ENCODE measurements around the gene RBM39. TPM values are rescaled to one million over a fixed set of nuclear protein-coding genes. Genes with fewer than 3 reads are reported as not detected.

RBM39 gene
- total and polyA plus RNA-seq, 2 of the 13 experiments (the other 11 are each of a cell fraction or from before 2014, with no cell fraction given), result 788 to 920 TPM

DNA sequence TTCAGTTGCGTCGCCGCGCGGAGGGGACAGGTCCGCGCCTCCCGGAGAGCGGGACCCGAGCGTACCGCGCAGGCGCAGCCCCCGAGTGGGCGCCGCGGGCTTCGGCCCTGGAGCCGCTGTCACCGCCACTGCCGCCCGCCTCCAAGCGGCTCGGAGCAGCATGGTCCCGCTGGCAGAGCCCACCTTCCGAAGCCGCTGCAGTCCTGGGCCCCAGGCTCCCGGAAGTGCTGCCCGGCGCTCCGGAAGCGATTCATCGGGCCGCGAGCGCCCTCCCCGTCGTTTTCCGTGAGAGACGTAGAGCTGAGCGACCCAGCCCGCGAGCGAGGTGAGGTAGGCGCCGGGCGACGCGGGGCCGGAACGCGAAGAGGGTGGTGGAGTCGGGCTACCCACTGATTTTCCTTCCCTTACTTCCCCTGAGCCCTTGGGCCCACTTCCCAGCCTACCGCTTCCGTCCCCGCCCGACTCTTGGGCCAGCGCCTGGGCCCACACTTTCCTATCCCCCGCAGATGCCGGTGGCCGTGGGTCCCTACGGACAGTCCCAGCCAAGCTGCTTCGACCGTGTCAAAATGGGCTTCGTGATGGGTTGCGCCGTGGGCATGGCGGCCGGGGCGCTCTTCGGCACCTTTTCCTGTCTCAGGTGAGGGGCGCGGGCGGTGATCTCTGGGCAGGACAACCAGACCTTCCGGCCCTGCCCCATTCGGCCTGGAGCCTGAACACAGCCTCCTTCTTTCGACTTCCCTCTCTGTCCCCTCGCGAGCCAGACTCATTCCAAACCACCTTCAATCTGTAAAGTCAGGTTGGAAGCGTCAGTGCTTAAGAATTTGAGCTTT lies 42.7 kb downstream of the RBM39 start, which contains the start of the genes NFS1 and ROMO1 (continued):
- TF ChIP-seq PHF8 (CRISPR knock-in tag; IDR thresholded peaks at IDR 0.05) (peak; percentile 100), NBN (conservative IDR thresholded peaks at IDR 0.05) (no peak), ZNF792 (CRISPR knock-in tag; IDR thresholded peaks at IDR 0.05) (peak; percentile 99), CREM (IDR thresholded peaks at IDR 0.05) (peak; percentile 90), CREM (CRISPR knock-in tag; IDR thresholded peaks at IDR 0.05) (peak; percentile 84), SIN3A (IDR thresholded peaks at IDR 0.05; ENCODE audit: borderline replicate concordance, low read depth, low read length) (peak; percentile 97), PCBP2 (optimal IDR thresholded peaks at IDR 0.05; ENCODE audit: low read depth, low read length, poor library complexity, severe bottlenecking) (peak; percentile 19), SP4 (CRISPR knock-in tag; IDR thresholded peaks at IDR 0.05) (peak; percentile 31; the same call in 1 of the 2 replicates), ZSCAN20 (CRISPR knock-in tag; IDR thresholded peaks at IDR 0.05; ENCODE audit: borderline replicate concordance) (peak; percentile 97), FLYWCH1 (CRISPR knock-in tag; IDR thresholded peaks at IDR 0.05) (no peak; the same call in 1 of the 2 replicates), ZNF546 (CRISPR knock-in tag; conservative IDR thresholded peaks at IDR 0.05) (peak; percentile 99), CBX1 (IDR thresholded peaks at IDR 0.05; ENCODE audit: low read depth) (peak; percentile 74), GABPA (IDR thresholded peaks at IDR 0.05; ENCODE audit: low read depth, low read length) (peak; percentile 94), GABPA (CRISPR knock-in tag; IDR thresholded peaks at IDR 0.05; ENCODE audit: low read depth) (peak; percentile 94), KLF11 (CRISPR knock-in tag; IDR thresholded peaks at IDR 0.05) (peak; percentile 81; the same call in 1 of the 2 replicates)
- TF ChIP-seq, protein P1, sequence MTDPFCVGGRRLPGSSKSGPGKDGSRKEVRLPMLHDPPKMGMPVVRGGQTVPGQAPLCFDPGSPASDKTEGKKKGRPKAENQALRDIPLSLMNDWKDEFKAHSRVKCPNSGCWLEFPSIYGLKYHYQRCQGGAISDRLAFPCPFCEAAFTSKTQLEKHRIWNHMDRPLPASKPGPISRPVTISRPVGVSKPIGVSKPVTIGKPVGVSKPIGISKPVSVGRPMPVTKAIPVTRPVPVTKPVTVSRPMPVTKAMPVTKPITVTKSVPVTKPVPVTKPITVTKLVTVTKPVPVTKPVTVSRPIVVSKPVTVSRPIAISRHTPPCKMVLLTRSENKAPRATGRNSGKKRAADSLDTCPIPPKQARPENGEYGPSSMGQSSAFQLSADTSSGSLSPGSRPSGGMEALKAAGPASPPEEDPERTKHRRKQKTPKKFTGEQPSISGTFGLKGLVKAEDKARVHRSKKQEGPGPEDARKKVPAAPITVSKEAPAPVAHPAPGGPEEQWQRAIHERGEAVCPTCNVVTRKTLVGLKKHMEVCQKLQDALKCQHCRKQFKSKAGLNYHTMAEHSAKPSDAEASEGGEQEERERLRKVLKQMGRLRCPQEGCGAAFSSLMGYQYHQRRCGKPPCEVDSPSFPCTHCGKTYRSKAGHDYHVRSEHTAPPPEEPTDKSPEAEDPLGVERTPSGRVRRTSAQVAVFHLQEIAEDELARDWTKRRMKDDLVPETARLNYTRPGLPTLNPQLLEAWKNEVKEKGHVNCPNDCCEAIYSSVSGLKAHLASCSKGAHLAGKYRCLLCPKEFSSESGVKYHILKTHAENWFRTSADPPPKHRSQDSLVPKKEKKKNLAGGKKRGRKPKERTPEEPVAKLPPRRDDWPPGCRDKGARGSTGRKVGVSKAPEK (CRISPR knock-in tag; IDR thresholded peaks at IDR 0.05; ENCODE audit: borderline replicate concordance), result 0 out of 2 replicates have a peak, but pooled peaks have one; percentile 74
- TF ChIP-seq, protein P2, sequence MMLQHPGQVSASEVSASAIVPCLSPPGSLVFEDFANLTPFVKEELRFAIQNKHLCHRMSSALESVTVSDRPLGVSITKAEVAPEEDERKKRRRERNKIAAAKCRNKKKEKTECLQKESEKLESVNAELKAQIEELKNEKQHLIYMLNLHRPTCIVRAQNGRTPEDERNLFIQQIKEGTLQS (CRISPR knock-in tag; IDR thresholded peaks at IDR 0.05), result peak; percentile 60
- TF ChIP-seq, protein P3, sequence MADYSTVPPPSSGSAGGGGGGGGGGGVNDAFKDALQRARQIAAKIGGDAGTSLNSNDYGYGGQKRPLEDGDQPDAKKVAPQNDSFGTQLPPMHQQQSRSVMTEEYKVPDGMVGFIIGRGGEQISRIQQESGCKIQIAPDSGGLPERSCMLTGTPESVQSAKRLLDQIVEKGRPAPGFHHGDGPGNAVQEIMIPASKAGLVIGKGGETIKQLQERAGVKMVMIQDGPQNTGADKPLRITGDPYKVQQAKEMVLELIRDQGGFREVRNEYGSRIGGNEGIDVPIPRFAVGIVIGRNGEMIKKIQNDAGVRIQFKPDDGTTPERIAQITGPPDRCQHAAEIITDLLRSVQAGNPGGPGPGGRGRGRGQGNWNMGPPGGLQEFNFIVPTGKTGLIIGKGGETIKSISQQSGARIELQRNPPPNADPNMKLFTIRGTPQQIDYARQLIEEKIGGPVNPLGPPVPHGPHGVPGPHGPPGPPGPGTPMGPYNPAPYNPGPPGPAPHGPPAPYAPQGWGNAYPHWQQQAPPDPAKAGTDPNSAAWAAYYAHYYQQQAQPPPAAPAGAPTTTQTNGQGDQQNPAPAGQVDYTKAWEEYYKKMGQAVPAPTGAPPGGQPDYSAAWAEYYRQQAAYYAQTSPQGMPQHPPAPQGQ (CRISPR knock-in tag; IDR thresholded peaks at IDR 0.05; ENCODE audit: borderline replicate concordance), result no peak
- TF ChIP-seq, protein P4, sequence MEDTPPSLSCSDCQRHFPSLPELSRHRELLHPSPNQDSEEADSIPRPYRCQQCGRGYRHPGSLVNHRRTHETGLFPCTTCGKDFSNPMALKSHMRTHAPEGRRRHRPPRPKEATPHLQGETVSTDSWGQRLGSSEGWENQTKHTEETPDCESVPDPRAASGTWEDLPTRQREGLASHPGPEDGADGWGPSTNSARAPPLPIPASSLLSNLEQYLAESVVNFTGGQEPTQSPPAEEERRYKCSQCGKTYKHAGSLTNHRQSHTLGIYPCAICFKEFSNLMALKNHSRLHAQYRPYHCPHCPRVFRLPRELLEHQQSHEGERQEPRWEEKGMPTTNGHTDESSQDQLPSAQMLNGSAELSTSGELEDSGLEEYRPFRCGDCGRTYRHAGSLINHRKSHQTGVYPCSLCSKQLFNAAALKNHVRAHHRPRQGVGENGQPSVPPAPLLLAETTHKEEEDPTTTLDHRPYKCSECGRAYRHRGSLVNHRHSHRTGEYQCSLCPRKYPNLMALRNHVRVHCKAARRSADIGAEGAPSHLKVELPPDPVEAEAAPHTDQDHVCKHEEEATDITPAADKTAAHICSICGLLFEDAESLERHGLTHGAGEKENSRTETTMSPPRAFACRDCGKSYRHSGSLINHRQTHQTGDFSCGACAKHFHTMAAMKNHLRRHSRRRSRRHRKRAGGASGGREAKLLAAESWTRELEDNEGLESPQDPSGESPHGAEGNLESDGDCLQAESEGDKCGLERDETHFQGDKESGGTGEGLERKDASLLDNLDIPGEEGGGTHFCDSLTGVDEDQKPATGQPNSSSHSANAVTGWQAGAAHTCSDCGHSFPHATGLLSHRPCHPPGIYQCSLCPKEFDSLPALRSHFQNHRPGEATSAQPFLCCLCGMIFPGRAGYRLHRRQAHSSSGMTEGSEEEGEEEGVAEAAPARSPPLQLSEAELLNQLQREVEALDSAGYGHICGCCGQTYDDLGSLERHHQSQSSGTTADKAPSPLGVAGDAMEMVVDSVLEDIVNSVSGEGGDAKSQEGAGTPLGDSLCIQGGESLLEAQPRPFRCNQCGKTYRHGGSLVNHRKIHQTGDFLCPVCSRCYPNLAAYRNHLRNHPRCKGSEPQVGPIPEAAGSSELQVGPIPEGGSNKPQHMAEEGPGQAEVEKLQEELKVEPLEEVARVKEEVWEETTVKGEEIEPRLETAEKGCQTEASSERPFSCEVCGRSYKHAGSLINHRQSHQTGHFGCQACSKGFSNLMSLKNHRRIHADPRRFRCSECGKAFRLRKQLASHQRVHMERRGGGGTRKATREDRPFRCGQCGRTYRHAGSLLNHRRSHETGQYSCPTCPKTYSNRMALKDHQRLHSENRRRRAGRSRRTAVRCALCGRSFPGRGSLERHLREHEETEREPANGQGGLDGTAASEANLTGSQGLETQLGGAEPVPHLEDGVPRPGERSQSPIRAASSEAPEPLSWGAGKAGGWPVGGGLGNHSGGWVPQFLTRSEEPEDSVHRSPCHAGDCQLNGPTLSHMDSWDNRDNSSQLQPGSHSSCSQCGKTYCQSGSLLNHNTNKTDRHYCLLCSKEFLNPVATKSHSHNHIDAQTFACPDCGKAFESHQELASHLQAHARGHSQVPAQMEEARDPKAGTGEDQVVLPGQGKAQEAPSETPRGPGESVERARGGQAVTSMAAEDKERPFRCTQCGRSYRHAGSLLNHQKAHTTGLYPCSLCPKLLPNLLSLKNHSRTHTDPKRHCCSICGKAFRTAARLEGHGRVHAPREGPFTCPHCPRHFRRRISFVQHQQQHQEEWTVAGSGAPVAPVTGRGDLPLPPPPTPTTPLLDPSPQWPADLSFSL (CRISPR knock-in tag; IDR thresholded peaks at IDR 0.05), result no peak
